Sigmoid colon (tissue), 7 donors: ENCODE measurements around the gene DUSP22. TPM values are rescaled to one million over a fixed set of nuclear protein-coding genes. Genes with fewer than 3 reads are reported as not detected.

Experiments
- DNase-seq: peaks from one replicate; pipeline ENCODE4 v3.0.0-alpha.2; 2019
- H3K27ac ChIP-seq, 4 donors: fragments of 200-600 bp; sonication (generic); one replicate each; pipeline ENCODE4 v1.5.1; 2016 to 2019; ENCODE audit warnings: mild to moderate bottlenecking in 1 of 4
- H3K27me3 ChIP-seq, 3 donors: fragments of 200-600 bp; sonication (generic); one replicate each; pipeline ENCODE4 v1.5.1; 2019; ENCODE audit warnings: mild to moderate bottlenecking in 1 of 3
- H3K36me3 ChIP-seq, 4 donors: fragments of 200-600 bp; sonication (generic); one replicate each; pipeline ENCODE4 v1.5.1; 2016 to 2019
- H3K4me1 ChIP-seq, 4 donors: fragments of 200-600 bp; sonication (generic); one replicate each; pipeline ENCODE4 v1.5.1; 2017 to 2019
- H3K4me3 ChIP-seq, 4 donors: fragments of 200-600 bp; sonication (generic); one replicate each; pipeline ENCODE4 v1.5.1; 2017 to 2019; ENCODE audit warnings: mild to moderate bottlenecking in 2 of 4, moderate library complexity in 1 of 4
- H3K9me3 ChIP-seq, 4 donors: fragments of 200-600 bp in 3 of 4; sonication (generic) in 3 of 4; one replicate each; pipeline versions ENCODE4 v1.5.1 to v1.6.1; 2013 to 2019
- CTCF ChIP-seq, 4 experiments: fragments of 450-650 bp in 3 of 4; fragments of 200-600 bp in 1 of 4; IDR thresholded peaks; one replicate each; pipeline ENCODE4 v1.5.1; 2016 to 2019; ENCODE audit warnings: antibody characterized with exemption in 4 of 4, mild to moderate bottlenecking in 3 of 4, moderate library complexity in 2 of 4
- EP300 ChIP-seq, 4 donors: sonication (generic); formaldehyde crosslinking; IDR thresholded peaks; one replicate each; pipeline ENCODE4 v1.6.1; 2017; ENCODE audit warnings: antibody characterized with exemption in 4 of 4
- POLR2A ChIP-seq, 2 donors: fragments of 450-650 bp; IDR thresholded peaks; one replicate each; pipeline ENCODE4 v1.6.1; 2016; ENCODE audit warnings: antibody characterized with exemption in 2 of 2, mild to moderate bottlenecking in 2 of 2, moderate library complexity in 2 of 2
- POLR2AphosphoS5 ChIP-seq, 4 donors: sonication (generic); formaldehyde crosslinking; IDR thresholded peaks; one replicate each; pipeline ENCODE4 v1.6.1; 2017; ENCODE audit warnings: antibody characterized with exemption in 4 of 4
- WGBS, 2 donors: extraction: QIAGEN DNeasy Blood & Tissue Kit; methylation state at CpG; one replicate each; pipeline ENCODE4 v1.1.7; 2013; 5-methylcytosine and 5-hydroxymethylcytosine counted together
- intact Hi-C: fragments of 100-400 bp; cut with DNase I; formaldehyde crosslinking; loops from one replicate; pipeline ENCODE4 v1.15.1; 2023
- polyA plus RNA-seq, 3 donors: library from polyadenylated mRNA; stranded (reverse); fragments of 200-250 nt; gene quantifications; one replicate each; pipeline ENCODE4 v1.2.3, GENCODE V29; 2013
- total RNA-seq, 4 donors: library from RNA; depleted of rRNA; stranded (reverse); fragments of >200 nt; gene quantifications; one replicate each; pipeline ENCODE4 v1.1.0, GENCODE V29; 2016
- donor health status: healthy with polysubstance abuse.
- donor health status: Bipolar disorder and iron deficiency.
- donor health status: healthy.

DUSP22 gene
- total and polyA plus RNA-seq, 7 donors, result 15.7 to 113 (median 55.6) TPM

- Histone ChIP-seq H3K36me3 (no peaks in the 10 kb centered on the region), H3K27me3 (no peaks in the 10 kb centered on the region), H3K4me3 (no peak overlapping the region), H3K27ac (no peak overlapping the region), H3K9me3 (no peaks in the 10 kb centered on the region), H3K4me1 (no peaks in the 10 kb centered on the region)
- TF ChIP-seq POLR2A (IDR thresholded peaks at IDR 0.05) (no peak), EP300 (IDR thresholded peaks at IDR 0.05) (no peak), CTCF (IDR thresholded peaks at IDR 0.05) (no peak), POLR2AphosphoS5 (IDR thresholded peaks at IDR 0.05) (no peak)
- 82 to 84% methylated on average over 2 of the region's 2 CpGs for WGBS, 2 donors
- DNase-seq, result no peak
- intact Hi-C loops, result no loop called here
These were observed 40.4 kb upstream of the DUSP22 start for GRCh38 chr6:251920-252319.

- no peaks in the 10 kb centered on the region for H3K27me3 ChIP-seq
- no peak overlapping the region for H3K4me3 ChIP-seq
- H3K9me3 ChIP-seq, result no peaks in the 10 kb centered on the region
- no peaks in the 10 kb centered on the region for H3K4me1 ChIP-seq
- no peak for DNase-seq
- WGBS, 2 donors, result 57 to 61% methylated on average over 8 of the region's 8 CpGs
- no peak overlapping the region for H3K27ac ChIP-seq
- intact Hi-C loops, result no loop called here
- H3K36me3 ChIP-seq, result no peaks in the 10 kb centered on the region
- TF ChIP-seq POLR2A (IDR thresholded peaks at IDR 0.05) (no peak), EP300 (IDR thresholded peaks at IDR 0.05) (no peak)
These were observed 39.3 kb upstream of the DUSP22 start for GRCh38 chr6:252775-253535.

- no peaks in the 10 kb centered on the region for H3K4me1 ChIP-seq
- no peak for TF ChIP-seq CTCF (IDR thresholded peaks at IDR 0.05)
- TF ChIP-seq EP300 (IDR thresholded peaks at IDR 0.05), result no peak
- no peak for TF ChIP-seq POLR2A (IDR thresholded peaks at IDR 0.05)
- TF ChIP-seq POLR2AphosphoS5 (IDR thresholded peaks at IDR 0.05), result no peak
- 76 to 80% methylated on average over 8 of the region's 8 CpGs for WGBS, 2 donors
- no peak overlapping the region for H3K4me3 ChIP-seq
- H3K27ac ChIP-seq, result no peak overlapping the region
- intact Hi-C loops, result no loop called here
- H3K27me3 ChIP-seq, result no peaks in the 10 kb centered on the region
- H3K36me3 ChIP-seq, result no peaks in the 10 kb centered on the region
- DNase-seq, result no peak
- H3K9me3 ChIP-seq, result no peaks in the 10 kb centered on the region
These were observed 38.3 kb upstream of the DUSP22 start for GRCh38 chr6:254016-254415.

- WGBS, 2 donors, result 87 to 88% methylated on average over 9 of the region's 9 CpGs
- intact Hi-C loops, result no loop called here
- Histone ChIP-seq H3K27me3 (no peaks in the 10 kb centered on the region), H3K27ac (no peak overlapping the region), H3K4me1 (no peaks in the 10 kb centered on the region), H3K4me3 (no peak overlapping the region), H3K36me3 (no peaks in the 10 kb centered on the region), H3K9me3 (no peaks in the 10 kb centered on the region)
- TF ChIP-seq POLR2AphosphoS5 (IDR thresholded peaks at IDR 0.05), result no peak
- TF ChIP-seq POLR2A (IDR thresholded peaks at IDR 0.05), result no peak
- TF ChIP-seq CTCF (IDR thresholded peaks at IDR 0.05), result no peak
- no peak for TF ChIP-seq EP300 (IDR thresholded peaks at IDR 0.05)
- DNase-seq, result no peak
These were observed 37.1 kb upstream of the DUSP22 start for GRCh38 chr6:255041-255750.

- 81 to 82% methylated on average over 8 of the region's 8 CpGs for WGBS, 2 donors
- DNase-seq, result no peak
- TF ChIP-seq EP300 (IDR thresholded peaks at IDR 0.05) (no peak), POLR2A (IDR thresholded peaks at IDR 0.05) (no peak), CTCF (IDR thresholded peaks at IDR 0.05) (no peak), POLR2AphosphoS5 (IDR thresholded peaks at IDR 0.05) (no peak)
- Histone ChIP-seq H3K36me3 (no peaks in the 10 kb centered on the region), H3K4me3 (no peak overlapping the region), H3K9me3 (no peaks in the 10 kb centered on the region), H3K4me1 (no peaks in the 10 kb centered on the region), H3K27me3 (no peaks in the 10 kb centered on the region), H3K27ac (no peak overlapping the region)
- intact Hi-C loops, result no loop called here
These were observed 36.6 kb upstream of the DUSP22 start for GRCh38 chr6:255751-256083.
